ENCODE data around the gene AP2A1. TPM values are rescaled to one million over a fixed set of nuclear protein-coding genes. Genes with fewer than 3 reads are reported as not detected.

AP2A1 gene
- total and polyA plus RNA-seq, 2 donors (not counting 1 experiment from before 2014, with no cell fraction given): 48.4 to 56.9 TPM

DNA sequence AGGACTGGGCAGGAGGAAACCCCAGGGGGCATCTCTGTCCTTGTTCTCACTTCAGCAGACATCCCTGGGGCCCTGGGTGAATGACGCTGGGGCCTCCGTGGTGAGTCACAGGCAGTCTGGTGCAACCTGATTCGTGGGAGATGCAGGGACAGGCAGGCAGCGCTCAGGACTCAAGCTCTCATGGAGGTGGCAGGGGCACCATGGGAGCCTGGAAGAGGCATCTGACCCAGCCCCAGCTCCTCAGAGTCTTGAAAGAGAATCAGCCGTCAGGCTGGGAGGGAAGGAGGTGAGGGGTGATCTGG, 70.2 kb downstream of the AP2A1 start:
- ChIA-PET POLR2A (no interaction called here), CTCF (no interaction called here)
- intact Hi-C loops (cut with micrococcal nuclease): no loop called here
- Histone ChIP-seq H4K20me1 (ENCODE audit: control insufficient read depth, insufficient read depth, low read length, poor library complexity, severe bottlenecking) (no peaks in the 10 kb centered on the region), H3K4me1 (ENCODE audit: control insufficient read depth in 2 of 2, insufficient read depth in 2 of 2, low read length in 2 of 2) (peaks cover 0 to 3% of the 10 kb centered on the region in 2 donors), H3K4me3 (ENCODE audit: control extremely low read depth in 1 of 5, extremely low read depth in 1 of 5, insufficient read depth in 1 of 5, low read depth in 2 of 5, low read length in 4 of 5) (no peak overlapping the region), H3K9ac (ENCODE audit: low read length) (no peak overlapping the region), H3K79me2 (ENCODE audit: control insufficient read depth, insufficient read depth, low read length) (no peaks in the 10 kb centered on the region), H3K27ac (ENCODE audit: low read length in 2 of 2) (no peak overlapping the region), H3K27me3 (replicated peaks in 1 of 4; ENCODE audit: control extremely low read depth in 1 of 4, control insufficient read depth in 3 of 4, insufficient read depth in 4 of 4, low read length in 3 of 4) (no peaks in the 10 kb centered on the region), H2AFZ (ENCODE audit: insufficient read depth, low read depth, low read length, poor library complexity, severe bottlenecking) (no peak overlapping the region), H3K36me3 (replicated peaks in 1 of 2; ENCODE audit: control extremely low read depth in 1 of 2, control insufficient read depth in 1 of 2, extremely low read depth in 1 of 2, insufficient read depth in 2 of 2, low read length in 1 of 2) (peaks cover 0 to 73% of the 10 kb centered on the region in 2 experiments), H3K9me3 (ENCODE audit: control extremely low read depth in 1 of 3, control insufficient read depth in 2 of 3, insufficient read depth in 1 of 3, low read length in 2 of 3) (no peaks in the 10 kb centered on the region), H3K4me2 (replicated peaks; ENCODE audit: low read depth, low read length, poor library complexity, severe bottlenecking) (no peak overlapping the region)
- ATAC-seq (ENCODE audit: low read depth) (no peak), DNase-seq (no peak)
- Mint-ChIP-seq H3K27ac (peak overlapping the region; percentile 15), H3K4me3 (no peak overlapping the region), H3K4me1 (peaks cover 3% of the 10 kb centered on the region), H3K9me3 (ENCODE audit: insufficient read depth) (no peaks in the 10 kb centered on the region), H3K27me3 (no peaks in the 10 kb centered on the region)
- no peak for TF ChIP-seq EZH2 (IDR thresholded peaks at IDR 0.05; ENCODE audit: borderline replicate concordance, insufficient read depth, low read depth, low read length, poor library complexity, severe bottlenecking)
- TF ChIP-seq, protein P1, sequence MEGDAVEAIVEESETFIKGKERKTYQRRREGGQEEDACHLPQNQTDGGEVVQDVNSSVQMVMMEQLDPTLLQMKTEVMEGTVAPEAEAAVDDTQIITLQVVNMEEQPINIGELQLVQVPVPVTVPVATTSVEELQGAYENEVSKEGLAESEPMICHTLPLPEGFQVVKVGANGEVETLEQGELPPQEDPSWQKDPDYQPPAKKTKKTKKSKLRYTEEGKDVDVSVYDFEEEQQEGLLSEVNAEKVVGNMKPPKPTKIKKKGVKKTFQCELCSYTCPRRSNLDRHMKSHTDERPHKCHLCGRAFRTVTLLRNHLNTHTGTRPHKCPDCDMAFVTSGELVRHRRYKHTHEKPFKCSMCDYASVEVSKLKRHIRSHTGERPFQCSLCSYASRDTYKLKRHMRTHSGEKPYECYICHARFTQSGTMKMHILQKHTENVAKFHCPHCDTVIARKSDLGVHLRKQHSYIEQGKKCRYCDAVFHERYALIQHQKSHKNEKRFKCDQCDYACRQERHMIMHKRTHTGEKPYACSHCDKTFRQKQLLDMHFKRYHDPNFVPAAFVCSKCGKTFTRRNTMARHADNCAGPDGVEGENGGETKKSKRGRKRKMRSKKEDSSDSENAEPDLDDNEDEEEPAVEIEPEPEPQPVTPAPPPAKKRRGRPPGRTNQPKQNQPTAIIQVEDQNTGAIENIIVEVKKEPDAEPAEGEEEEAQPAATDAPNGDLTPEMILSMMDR (IDR thresholded peaks at IDR 0.05): no peak
- 98% methylated on average over 5 of the region's 5 CpGs for WGBS (ENCODE audit: insufficient coverage)

DNA sequence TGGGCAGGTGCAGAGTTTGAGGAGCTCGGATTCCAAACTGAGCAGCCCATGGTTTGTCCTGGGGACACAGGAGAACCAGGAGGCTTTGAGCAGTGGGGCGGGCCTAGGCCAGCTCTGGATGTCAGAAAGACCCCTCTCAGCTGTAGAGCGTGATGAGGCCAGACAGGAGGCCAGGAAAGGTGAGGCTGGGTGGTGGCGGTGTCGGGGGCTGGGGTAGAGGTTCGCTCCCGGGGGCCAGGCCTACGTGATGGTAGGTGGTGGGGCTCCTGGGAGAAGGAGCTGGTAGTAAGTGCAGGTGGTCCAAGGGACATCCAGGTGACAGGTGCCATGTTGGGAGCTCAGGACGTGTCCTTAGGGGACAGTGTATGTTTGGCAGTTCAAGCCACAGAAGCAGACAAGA, 70.6 kb downstream of the AP2A1 start:
- Histone ChIP-seq H3K4me1 (ENCODE audit: control insufficient read depth in 2 of 2, insufficient read depth in 2 of 2, low read length in 2 of 2) (peaks cover 3 to 8% of the 10 kb centered on the region in 2 donors), H3K4me2 (replicated peaks; ENCODE audit: low read depth, low read length, poor library complexity, severe bottlenecking) (no peak overlapping the region), H4K20me1 (ENCODE audit: control insufficient read depth, insufficient read depth, low read length, poor library complexity, severe bottlenecking) (no peaks in the 10 kb centered on the region), H2AFZ (ENCODE audit: insufficient read depth, low read depth, low read length, poor library complexity, severe bottlenecking) (no peak overlapping the region), H3K4me3 (ENCODE audit: control extremely low read depth in 1 of 5, extremely low read depth in 1 of 5, insufficient read depth in 1 of 5, low read depth in 2 of 5, low read length in 4 of 5) (no peak overlapping the region), H3K9ac (ENCODE audit: low read length) (no peak overlapping the region), H3K27me3 (replicated peaks in 1 of 4; ENCODE audit: control extremely low read depth in 1 of 4, control insufficient read depth in 3 of 4, insufficient read depth in 4 of 4, low read length in 3 of 4) (no peaks in the 10 kb centered on the region), H3K36me3 (replicated peaks in 1 of 2; ENCODE audit: control extremely low read depth in 1 of 2, control insufficient read depth in 1 of 2, extremely low read depth in 1 of 2, insufficient read depth in 2 of 2, low read length in 1 of 2) (peaks cover 0 to 69% of the 10 kb centered on the region in 2 experiments), H3K9me3 (ENCODE audit: control extremely low read depth in 1 of 3, control insufficient read depth in 2 of 3, insufficient read depth in 1 of 3, low read length in 2 of 3) (no peaks in the 10 kb centered on the region), H3K79me2 (ENCODE audit: control insufficient read depth, insufficient read depth, low read length) (no peaks in the 10 kb centered on the region), H3K27ac (ENCODE audit: low read length in 2 of 2) (no peak overlapping the region)
- CTCF ChIA-PET: no interaction called here
- POLR2A ChIA-PET: no interaction called here
- no peaks in the 10 kb centered on the region for H3K9me3 Mint-ChIP-seq (ENCODE audit: insufficient read depth)
- ATAC-seq (ENCODE audit: low read depth) (no peak), DNase-seq (no peak)
- no peak for TF ChIP-seq EZH2 (IDR thresholded peaks at IDR 0.05; ENCODE audit: borderline replicate concordance, insufficient read depth, low read depth, low read length, poor library complexity, severe bottlenecking)
- TF ChIP-seq, protein P1 (IDR thresholded peaks at IDR 0.05): no peak
- no peak overlapping the region for H3K27ac Mint-ChIP-seq
- intact Hi-C loops (cut with micrococcal nuclease): no loop called here
- peaks cover 7% of the 10 kb centered on the region for H3K4me1 Mint-ChIP-seq
- WGBS (ENCODE audit: insufficient coverage): over 99% methylated on average over 9 of the region's 9 CpGs
- H3K4me3 Mint-ChIP-seq: no peak overlapping the region
- no peaks in the 10 kb centered on the region for H3K27me3 Mint-ChIP-seq
